Duodenal mucosa (tissue), 2 donors: Measurements from ENCODE around the gene BAHCC1.

Experiments used
- H3K27ac ChIP-seq: one replicate; pipeline ENCODE4 v1.7.0; 2013; ENCODE audit warnings: low read depth, low read length
- H3K27me3 ChIP-seq, 2 donors: one replicate each; pipeline ENCODE4 v1.7.0; 2013; ENCODE audit warnings: low read length in 2 of 2, control low read depth in 1 of 2; ENCODE audit not compliant: insufficient read depth in 2 of 2, control insufficient read depth in 1 of 2
- H3K36me3 ChIP-seq, 2 donors: one replicate each; pipeline ENCODE4 v1.7.0; 2013; ENCODE audit warnings: low read length in 2 of 2, control low read depth in 1 of 2; ENCODE audit not compliant: insufficient read depth in 2 of 2, control insufficient read depth in 1 of 2
- H3K4me1 ChIP-seq, 2 donors: one replicate each; pipeline ENCODE4 v1.7.0; 2013; ENCODE audit warnings: low read length in 2 of 2, control low read depth in 1 of 2; ENCODE audit not compliant: insufficient read depth in 2 of 2, control insufficient read depth in 1 of 2
- H3K4me3 ChIP-seq, 2 donors: one replicate each; pipeline ENCODE4 v1.7.0; 2013; ENCODE audit warnings: low read length in 2 of 2, low read depth in 1 of 2
- H3K9ac ChIP-seq, 2 donors: one replicate each; pipeline ENCODE4 v1.7.0; 2013; ENCODE audit warnings: low read length in 2 of 2, low read depth in 1 of 2
- H3K9me3 ChIP-seq, 2 donors: one replicate each; pipeline ENCODE4 v1.7.0; 2013; ENCODE audit warnings: low read length in 2 of 2, control low read depth in 1 of 2; ENCODE audit not compliant: control insufficient read depth in 1 of 2

BAHCC1 gene

DNA sequence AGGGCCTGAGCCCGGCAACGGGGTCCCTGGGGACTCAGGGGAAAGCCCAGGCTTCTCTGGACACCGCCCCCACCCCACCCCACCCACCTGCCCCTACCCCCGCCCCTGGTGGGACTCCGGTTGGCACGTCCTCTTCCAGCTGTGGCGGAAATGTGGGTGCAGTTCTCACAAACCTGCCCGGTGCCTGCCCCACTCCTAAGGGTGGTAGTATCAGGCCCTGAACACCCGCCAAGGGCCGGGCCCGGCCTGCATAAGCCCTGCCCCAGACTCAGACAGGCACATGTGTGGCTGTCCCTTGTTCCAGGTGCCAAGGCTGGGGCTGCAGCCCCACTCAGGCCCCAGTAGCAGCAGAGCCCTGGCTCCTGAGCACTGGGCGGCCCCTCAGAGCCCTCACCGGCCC lies 59.2 kb downstream of the BAHCC1 start:
- H3K27me3 ChIP-seq: no peaks in the 10 kb centered on the region
- no peaks in the 10 kb centered on the region for H3K4me1 ChIP-seq
- peaks cover 0 to 3% of the 10 kb centered on the region in 2 donors for H3K36me3 ChIP-seq
- H3K4me3 ChIP-seq: no peak overlapping the region
- no peak overlapping the region for H3K27ac ChIP-seq
- no peak overlapping the region for H3K9ac ChIP-seq
- no peaks in the 10 kb centered on the region for H3K9me3 ChIP-seq

GRCh38 chr17:81455387-81455786 lies 60.1 kb downstream of the BAHCC1 start:
- Histone ChIP-seq H3K36me3 (peaks cover 0 to 3% of the 10 kb centered on the region in 2 donors), H3K9me3 (no peaks in the 10 kb centered on the region), H3K4me1 (no peaks in the 10 kb centered on the region), H3K27me3 (no peaks in the 10 kb centered on the region), H3K4me3 (no peak overlapping the region), H3K27ac (no peak overlapping the region), H3K9ac (no peak overlapping the region)

- Histone ChIP-seq H3K9ac (no peak overlapping the region), H3K27ac (no peak overlapping the region), H3K36me3 (peaks cover 0 to 3% of the 10 kb centered on the region in 2 donors), H3K9me3 (no peaks in the 10 kb centered on the region), H3K4me3 (no peak overlapping the region), H3K27me3 (no peaks in the 10 kb centered on the region), H3K4me1 (no peaks in the 10 kb centered on the region)
Observed at GRCh38 chr17:81456091-81456490, 60.8 kb downstream of the BAHCC1 start.

- Histone ChIP-seq H3K9me3 (no peaks in the 10 kb centered on the region), H3K27me3 (no peaks in the 10 kb centered on the region), H3K4me1 (no peaks in the 10 kb centered on the region), H3K27ac (no peak overlapping the region), H3K4me3 (no peak overlapping the region), H3K36me3 (no peaks in the 10 kb centered on the region), H3K9ac (no peak overlapping the region)
Observed at GRCh38 chr17:81456798-81457197, 61.5 kb downstream of the BAHCC1 start.

- Histone ChIP-seq H3K27me3 (no peaks in the 10 kb centered on the region), H3K27ac (no peak overlapping the region), H3K4me1 (no peaks in the 10 kb centered on the region), H3K9me3 (no peaks in the 10 kb centered on the region), H3K9ac (no peak overlapping the region), H3K36me3 (peaks cover 0 to 4% of the 10 kb centered on the region in 2 donors), H3K4me3 (no peak overlapping the region)
Observed at GRCh38 chr17:81457401-81457800, 62.1 kb downstream of the BAHCC1 start.

DNA sequence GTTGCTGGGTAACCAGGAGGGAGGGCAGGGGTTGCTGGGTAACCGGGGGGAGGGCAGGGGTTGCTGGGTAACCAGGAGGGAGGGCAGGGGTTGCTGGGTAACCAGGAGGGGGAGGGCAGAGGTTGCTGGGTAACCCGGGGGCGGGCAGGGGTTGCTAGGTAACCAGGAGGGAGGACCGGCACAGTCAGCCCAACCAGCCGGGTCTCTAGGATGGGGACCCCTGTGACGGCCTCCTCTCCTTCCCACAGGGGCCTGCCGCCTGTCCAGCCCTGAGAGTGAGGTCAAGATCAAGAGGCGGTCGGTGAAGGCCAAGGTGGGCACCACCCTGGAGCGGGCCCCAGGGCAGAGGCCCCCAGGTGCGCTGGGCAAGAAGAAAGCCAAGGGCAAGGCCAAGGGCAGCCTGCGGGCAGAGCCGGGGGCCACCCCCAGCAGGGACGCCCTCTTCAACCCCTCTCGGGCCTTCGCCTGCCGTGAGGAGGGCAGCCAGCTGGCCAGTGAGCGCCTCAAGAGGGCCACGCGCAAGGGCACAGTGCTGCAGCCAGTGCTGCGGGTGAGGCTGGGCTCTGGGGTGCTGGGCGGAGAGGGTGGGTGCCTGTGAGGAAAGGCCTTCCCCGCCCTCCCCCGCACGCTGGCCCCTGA lies 62.8 kb downstream of the BAHCC1 start:
- Histone ChIP-seq H3K27ac (no peak overlapping the region), H3K4me1 (no peaks in the 10 kb centered on the region), H3K4me3 (no peak overlapping the region), H3K36me3 (peaks cover 0 to 10% of the 10 kb centered on the region in 2 donors), H3K9ac (no peak overlapping the region), H3K9me3 (no peaks in the 10 kb centered on the region), H3K27me3 (no peaks in the 10 kb centered on the region)

DNA sequence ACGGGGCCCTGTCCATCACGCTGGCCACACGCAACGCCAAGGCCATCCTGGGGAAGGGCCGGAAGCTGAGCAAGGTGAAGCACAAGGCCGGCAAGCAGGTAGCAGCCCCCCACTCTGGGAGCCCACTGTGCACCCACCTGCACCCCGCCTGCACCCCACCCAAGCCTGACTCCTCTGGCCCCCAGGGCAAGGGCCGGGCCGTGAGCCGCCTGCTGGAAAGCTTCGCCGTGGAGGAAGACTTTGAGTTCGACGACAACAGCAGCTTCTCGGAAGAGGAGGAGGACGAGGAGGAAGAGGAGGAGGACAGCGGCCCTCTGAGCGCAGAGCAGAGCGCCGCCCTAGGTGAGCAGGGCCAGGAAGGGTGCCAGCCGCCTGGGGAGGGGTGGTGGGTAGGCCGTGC lies 63.4 kb downstream of the BAHCC1 start:
- Histone ChIP-seq H3K9me3 (no peaks in the 10 kb centered on the region), H3K9ac (no peak overlapping the region), H3K4me3 (no peak overlapping the region), H3K27ac (no peak overlapping the region), H3K4me1 (no peaks in the 10 kb centered on the region), H3K27me3 (no peaks in the 10 kb centered on the region), H3K36me3 (peaks cover 0 to 11% of the 10 kb centered on the region in 2 donors)

GRCh38 chr17:81459224-81459623 lies 64.0 kb downstream of the BAHCC1 start:
- Histone ChIP-seq H3K27ac (no peak overlapping the region), H3K27me3 (no peaks in the 10 kb centered on the region), H3K9me3 (no peaks in the 10 kb centered on the region), H3K36me3 (peaks cover 0 to 11% of the 10 kb centered on the region in 2 donors), H3K4me1 (no peaks in the 10 kb centered on the region), H3K4me3 (no peak overlapping the region), H3K9ac (no peak overlapping the region)

DNA sequence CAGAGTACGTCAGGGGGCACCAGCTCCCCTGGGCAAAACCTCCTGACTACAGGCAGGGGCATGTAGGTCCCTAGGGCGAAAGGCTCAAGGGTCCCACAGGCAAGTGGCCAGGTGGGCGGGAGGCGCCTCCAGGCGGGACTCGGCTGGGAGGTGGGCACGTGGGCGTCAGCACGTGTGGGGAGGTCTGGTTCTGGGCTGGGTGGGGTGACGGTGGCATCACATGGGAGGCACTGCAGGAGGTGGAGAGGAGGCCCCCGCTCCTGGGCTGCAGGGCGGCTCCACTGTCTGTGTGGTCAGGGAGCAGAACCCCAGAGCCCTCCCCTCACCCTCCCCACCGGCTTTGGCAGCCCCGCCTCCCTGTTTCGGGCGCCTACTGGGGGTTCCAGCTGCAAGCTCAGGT lies 64.6 kb downstream of the BAHCC1 start:
- Histone ChIP-seq H3K4me3 (no peak overlapping the region), H3K9ac (no peak overlapping the region), H3K27me3 (no peaks in the 10 kb centered on the region), H3K36me3 (peaks cover 0 to 11% of the 10 kb centered on the region in 2 donors), H3K4me1 (no peaks in the 10 kb centered on the region), H3K27ac (no peak overlapping the region), H3K9me3 (no peaks in the 10 kb centered on the region)

DNA sequence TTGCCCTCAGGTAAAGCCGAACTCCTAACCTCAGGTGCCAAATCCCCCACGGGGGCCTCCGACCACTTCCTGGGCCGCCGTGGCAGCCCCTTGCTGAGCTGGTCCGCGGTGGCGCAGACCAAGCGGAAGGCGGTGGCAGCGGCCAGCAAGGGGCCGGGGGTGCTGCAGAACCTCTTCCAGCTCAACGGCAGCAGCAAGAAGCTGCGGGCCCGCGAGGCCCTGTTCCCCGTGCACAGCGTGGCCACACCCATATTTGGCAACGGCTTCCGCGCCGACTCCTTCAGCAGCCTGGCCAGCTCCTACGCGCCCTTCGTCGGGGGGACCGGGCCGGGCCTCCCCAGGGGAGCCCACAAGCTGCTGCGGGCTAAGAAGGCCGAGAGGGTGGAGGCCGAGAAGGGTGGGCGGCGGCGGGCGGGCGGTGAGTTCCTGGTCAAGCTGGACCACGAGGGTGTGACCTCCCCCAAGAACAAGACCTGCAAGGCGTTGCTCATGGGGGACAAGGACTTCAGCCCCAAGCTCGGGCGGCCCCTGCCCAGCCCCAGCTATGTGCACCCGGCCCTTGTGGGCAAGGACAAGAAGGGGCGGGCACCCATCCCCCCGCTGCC lies 65.7 kb downstream of the BAHCC1 start:
- Histone ChIP-seq H3K36me3 (peaks cover 0 to 11% of the 10 kb centered on the region in 2 donors), H3K9me3 (no peaks in the 10 kb centered on the region), H3K4me1 (no peaks in the 10 kb centered on the region), H3K9ac (no peak overlapping the region), H3K4me3 (no peak overlapping the region), H3K27me3 (no peaks in the 10 kb centered on the region), H3K27ac (no peak overlapping the region)
